Gastroesophageal sphincter (tissue), 4 donors: ENCODE measurements around the gene VPREB3. TPM values are rescaled to one million over a fixed set of nuclear protein-coding genes. Genes with fewer than 3 reads are reported as not detected.

ENCODE experiments used
- ATAC-seq: fragments of 150-250 bp; one replicate; pipeline ENCODE4 v1.9.1; 2016; ENCODE audit warnings: mild to moderate bottlenecking, moderate library complexity
- H3K27ac ChIP-seq, 4 donors: fragments of 200-600 bp; sonication (generic) in 3 of 4; 1 replicate in 3 of 4; 2 replicates in 1 of 4; pipeline ENCODE4 v1.5.1; 2016 to 2019
- H3K27me3 ChIP-seq: fragments of 200-600 bp; sonication (generic); one replicate; pipeline ENCODE4 v1.5.1; 2019
- H3K36me3 ChIP-seq, 2 donors: fragments of 200-600 bp; sonication (generic); one replicate each; pipeline ENCODE4 v1.5.1; 2019; ENCODE audit warnings: control low read depth in 1 of 2
- H3K4me1 ChIP-seq, 3 donors: fragments of 200-600 bp; sonication (generic); 1 replicate in 2 of 3; 2 replicates in 1 of 3; pipeline ENCODE4 v1.5.1; 2016 to 2019; ENCODE audit warnings: control low read depth in 2 of 3
- H3K4me3 ChIP-seq, 2 donors: fragments of 200-600 bp; sonication (generic); one replicate each; pipeline ENCODE4 v1.5.1; 2019; ENCODE audit warnings: mild to moderate bottlenecking in 1 of 2, moderate library complexity in 1 of 2
- H3K9me3 ChIP-seq, 3 donors: fragments of 200-600 bp; sonication (generic); one replicate each; pipeline ENCODE4 v1.5.1; 2017 to 2019; ENCODE audit warnings: control low read depth in 2 of 3
- EP300 ChIP-seq: sonication (generic); formaldehyde crosslinking; IDR thresholded peaks from one replicate; pipeline ENCODE4 v1.6.1; 2017; ENCODE audit warnings: antibody characterized with exemption, mild to moderate bottlenecking
- POLR2A ChIP-seq, 2 donors: fragments of 450-650 bp; IDR thresholded peaks; one replicate each; pipeline ENCODE4 v1.6.1; 2017; ENCODE audit warnings: antibody characterized with exemption in 2 of 2, mild to moderate bottlenecking in 2 of 2, moderate library complexity in 1 of 2
- POLR2AphosphoS5 ChIP-seq: sonication (generic); formaldehyde crosslinking; IDR thresholded peaks from one replicate; pipeline ENCODE4 v1.6.1; 2017; ENCODE audit warnings: antibody characterized with exemption
- WGBS, 2 donors: methylation state at CpG; one replicate each; pipeline ENCODE4 v1.1.5; 2018; ENCODE audit warnings: low coverage in 1 of 2; 5-methylcytosine and 5-hydroxymethylcytosine counted together
- total RNA-seq, 4 donors: library from RNA; depleted of rRNA; stranded (reverse); fragments of >200 nt; gene quantifications; one replicate each; pipeline ENCODE4 v1.1.0, GENCODE V29; 2016
- TF ChIP-seq, protein P1 (sequence below), 4 experiments: fragments of 200-600 bp in 2 of 4; fragments of 450-650 bp in 2 of 4; sonication (generic) in 1 of 4; IDR thresholded peaks; one replicate each; pipeline ENCODE4 v1.5.1; 2017 to 2019; ENCODE audit warnings: antibody characterized with exemption in 4 of 4, mild to moderate bottlenecking in 2 of 4, moderate library complexity in 2 of 4

VPREB3 gene
- total RNA-seq, 4 donors from 2014 or later = 1.9 TPM; not detected in 3

DNA sequence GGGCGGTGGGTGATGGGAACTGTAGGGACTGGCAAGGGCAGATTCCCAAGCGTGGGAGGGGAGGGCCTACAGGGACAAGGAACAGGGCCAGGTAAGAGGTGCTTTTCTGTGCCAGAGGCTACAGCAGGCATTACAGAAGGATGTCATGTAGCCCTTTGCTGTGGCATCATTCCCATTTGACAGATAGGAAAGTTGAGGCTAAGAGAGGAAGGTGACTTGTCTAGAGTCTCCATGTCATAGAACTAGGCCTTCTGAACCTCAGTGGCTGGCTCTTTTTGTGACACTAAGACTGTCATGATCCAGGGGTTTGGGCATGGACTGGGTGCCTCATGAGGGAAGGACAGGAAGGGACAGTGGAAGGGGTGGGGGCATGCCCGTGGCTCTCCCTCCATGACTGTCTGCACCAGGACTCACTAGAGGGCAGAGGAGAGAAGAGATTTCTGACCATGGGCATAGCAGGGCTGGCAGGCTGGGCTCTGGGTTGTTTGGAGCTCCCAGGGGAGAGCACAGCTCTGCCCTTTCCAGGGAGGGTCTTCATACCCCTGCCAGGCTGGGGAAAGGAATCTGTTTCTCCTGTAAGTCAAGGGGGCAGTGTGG is 21.7 kb upstream of the VPREB3 start:
- H3K27ac ChIP-seq = peak overlapping the region in 2 of 4 donors; percentile 24
- peaks cover 0 to 62% (median 21%) of the 10 kb centered on the region in 3 donors for H3K4me1 ChIP-seq
- no peak overlapping the region for H3K4me3 ChIP-seq
- peaks cover 0 to 18% of the 10 kb centered on the region in 2 donors for H3K36me3 ChIP-seq
- no peak for ATAC-seq
- no peak for TF ChIP-seq POLR2A (IDR thresholded peaks at IDR 0.05)
- no peak for TF ChIP-seq POLR2AphosphoS5
- TF ChIP-seq, protein P1, sequence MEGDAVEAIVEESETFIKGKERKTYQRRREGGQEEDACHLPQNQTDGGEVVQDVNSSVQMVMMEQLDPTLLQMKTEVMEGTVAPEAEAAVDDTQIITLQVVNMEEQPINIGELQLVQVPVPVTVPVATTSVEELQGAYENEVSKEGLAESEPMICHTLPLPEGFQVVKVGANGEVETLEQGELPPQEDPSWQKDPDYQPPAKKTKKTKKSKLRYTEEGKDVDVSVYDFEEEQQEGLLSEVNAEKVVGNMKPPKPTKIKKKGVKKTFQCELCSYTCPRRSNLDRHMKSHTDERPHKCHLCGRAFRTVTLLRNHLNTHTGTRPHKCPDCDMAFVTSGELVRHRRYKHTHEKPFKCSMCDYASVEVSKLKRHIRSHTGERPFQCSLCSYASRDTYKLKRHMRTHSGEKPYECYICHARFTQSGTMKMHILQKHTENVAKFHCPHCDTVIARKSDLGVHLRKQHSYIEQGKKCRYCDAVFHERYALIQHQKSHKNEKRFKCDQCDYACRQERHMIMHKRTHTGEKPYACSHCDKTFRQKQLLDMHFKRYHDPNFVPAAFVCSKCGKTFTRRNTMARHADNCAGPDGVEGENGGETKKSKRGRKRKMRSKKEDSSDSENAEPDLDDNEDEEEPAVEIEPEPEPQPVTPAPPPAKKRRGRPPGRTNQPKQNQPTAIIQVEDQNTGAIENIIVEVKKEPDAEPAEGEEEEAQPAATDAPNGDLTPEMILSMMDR (IDR thresholded peaks at IDR 0.05) = no peak
- TF ChIP-seq EP300 = no peak
- no peaks in the 10 kb centered on the region for H3K27me3 ChIP-seq
- WGBS, 2 donors = 93 to 100% methylated on average over 1 to 2 of the region's 3 CpGs
- no peaks in the 10 kb centered on the region for H3K9me3 ChIP-seq

DNA sequence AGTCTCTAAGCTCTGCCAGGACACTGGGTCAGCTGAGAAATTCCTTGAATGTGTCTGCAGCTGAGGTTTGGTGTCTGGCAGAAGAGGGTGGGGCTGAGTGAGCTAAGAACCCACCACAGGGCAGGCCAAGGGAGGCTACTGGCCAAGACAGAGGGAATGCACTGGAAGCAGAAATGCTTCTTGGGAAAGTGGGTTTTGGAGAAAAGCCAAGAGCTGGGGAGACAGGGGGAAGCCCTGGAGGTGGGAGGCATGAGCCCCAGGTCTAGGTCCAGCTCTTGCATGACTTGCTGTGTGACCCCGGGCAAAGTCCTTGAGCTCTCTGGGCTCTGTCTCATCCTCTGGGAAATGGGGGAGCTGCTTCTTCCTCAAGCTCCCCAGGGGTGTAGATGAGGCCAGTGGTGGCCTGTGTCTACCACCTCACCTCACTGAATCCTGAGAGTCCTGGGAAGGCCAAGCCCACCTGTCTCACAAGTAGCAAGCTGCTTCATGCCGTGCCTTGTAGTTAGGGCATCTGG is 20.8 kb upstream of the VPREB3 start:
- H3K9me3 ChIP-seq = no peaks in the 10 kb centered on the region
- H3K27me3 ChIP-seq = no peaks in the 10 kb centered on the region
- H3K36me3 ChIP-seq = peaks cover 0 to 9% of the 10 kb centered on the region in 2 donors
- WGBS, 2 donors = 75 to 100% methylated on average over 1 to 2 of the region's 2 CpGs
- ATAC-seq = no peak
- no peak overlapping the region for H3K4me3 ChIP-seq
- peaks cover 0 to 68% (median 21%) of the 10 kb centered on the region in 3 donors for H3K4me1 ChIP-seq
- TF ChIP-seq POLR2AphosphoS5 (no peak), POLR2A (IDR thresholded peaks at IDR 0.05) (no peak), EP300 (no peak)
- TF ChIP-seq, protein P1 (IDR thresholded peaks at IDR 0.05) = no peak
- peak overlapping the region in 3 of 4 donors; percentile 24 to 26 (median 24) for H3K27ac ChIP-seq

DNA sequence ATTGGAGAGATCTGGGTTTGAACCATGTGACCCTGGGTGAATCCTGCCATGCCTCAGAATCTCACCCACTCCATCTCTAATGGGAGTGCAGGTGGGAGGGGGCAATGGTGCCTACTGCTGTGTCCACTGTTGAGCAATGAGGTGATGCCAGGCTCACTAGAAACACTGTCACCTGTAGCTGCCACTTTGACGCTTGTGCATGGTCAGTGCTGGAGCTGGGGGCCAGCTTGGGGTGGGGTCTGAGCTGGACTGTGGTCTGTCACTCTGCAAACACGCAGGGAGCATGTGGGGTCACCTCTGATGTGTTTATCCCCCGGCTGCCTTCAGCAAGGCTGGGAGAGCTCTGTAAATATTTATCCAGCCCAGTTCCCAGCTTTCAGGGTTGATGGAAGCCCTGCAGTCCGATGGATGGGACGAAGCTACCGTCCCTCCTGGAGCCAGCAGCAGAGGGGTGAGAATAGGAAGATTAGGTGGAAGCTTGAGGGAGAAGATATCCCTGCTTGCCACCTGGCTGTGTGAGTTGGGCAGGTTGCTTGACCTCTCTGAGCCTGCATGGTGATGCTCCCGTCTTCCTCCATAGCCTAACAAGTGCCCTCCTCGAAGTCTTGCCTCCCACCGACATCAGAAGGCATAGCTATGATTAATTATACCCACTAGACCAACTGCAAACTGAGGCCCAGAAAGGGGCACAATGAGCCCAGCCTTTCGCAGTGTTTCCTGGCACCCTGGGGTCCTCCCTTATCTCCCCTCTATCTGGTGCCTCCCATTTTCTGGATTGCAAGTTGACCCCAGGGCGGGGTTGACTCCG is 20.1 kb upstream of the VPREB3 start:
- no peak for TF ChIP-seq POLR2AphosphoS5
- TF ChIP-seq, protein P1 (IDR thresholded peaks at IDR 0.05) = no peak
- no peak for TF ChIP-seq POLR2A (IDR thresholded peaks at IDR 0.05)
- no peak for TF ChIP-seq EP300
- H3K36me3 ChIP-seq = peaks cover 0 to 3% of the 10 kb centered on the region in 2 donors
- H3K9me3 ChIP-seq = no peaks in the 10 kb centered on the region
- H3K4me1 ChIP-seq = peaks cover 0 to 75% (median 21%) of the 10 kb centered on the region in 3 donors
- no peak overlapping the region for H3K4me3 ChIP-seq
- 46 to 78% methylated on average over 5 to 7 of the region's 12 CpGs for WGBS, 2 donors
- H3K27me3 ChIP-seq = no peaks in the 10 kb centered on the region
- H3K27ac ChIP-seq = peak overlapping the region in 3 of 4 donors; percentile 24 to 26 (median 24)
- no peak for ATAC-seq

DNA sequence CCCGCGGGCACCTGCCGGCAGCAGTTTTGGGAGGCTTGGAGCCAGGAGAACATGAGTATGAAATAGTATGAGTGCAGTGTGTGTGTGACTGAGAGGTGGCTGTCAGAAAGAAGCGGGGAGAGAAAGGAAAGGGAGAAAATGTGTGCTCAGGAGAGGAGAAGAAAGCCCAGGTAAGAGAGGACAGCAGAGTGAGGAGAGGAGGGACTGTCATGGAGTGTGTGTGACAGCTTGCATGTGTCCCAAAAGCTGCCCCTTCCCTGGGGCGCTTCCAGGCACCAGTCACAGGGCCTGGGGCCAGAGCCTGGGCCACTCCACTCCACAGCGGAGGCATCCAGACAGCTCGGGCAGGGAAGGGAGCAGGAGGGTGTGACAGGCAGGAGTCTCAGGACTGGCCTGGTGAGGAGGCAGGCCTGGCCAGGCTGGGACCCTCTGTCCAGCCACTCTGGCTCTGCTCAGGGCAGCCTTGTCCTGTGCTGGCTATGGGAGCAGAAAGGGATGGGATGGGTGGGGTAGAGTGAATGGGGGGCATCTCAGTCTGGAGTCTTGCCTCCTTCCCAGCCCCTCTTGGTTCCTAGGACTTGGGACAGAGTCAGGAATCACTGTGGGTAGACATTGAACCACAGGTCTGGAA is 19.4 kb upstream of the VPREB3 start:
- Histone ChIP-seq H3K4me1 (peaks cover 0 to 82% (median 26%) of the 10 kb centered on the region in 3 donors), H3K4me3 (peak overlapping the region in 1 of 2 donors; percentile 68), H3K36me3 (no peaks in the 10 kb centered on the region), H3K27me3 (no peaks in the 10 kb centered on the region), H3K27ac (peak overlapping the region in 3 of 4 donors; percentile 69 to 81 (median 73)), H3K9me3 (no peaks in the 10 kb centered on the region)
- WGBS, 2 donors = 52 to 100% methylated on average over 1 to 7 of the region's 7 CpGs
- no peak for ATAC-seq
- no peak for TF ChIP-seq EP300
- TF ChIP-seq POLR2AphosphoS5 = no peak
- TF ChIP-seq POLR2A (IDR thresholded peaks at IDR 0.05) = no peak
- TF ChIP-seq, protein P1 (IDR thresholded peaks at IDR 0.05) = no peak
